H1 (cell line): Measurements from ENCODE around the gene B3GALNT1. TPM values are rescaled to one million over a fixed set of nuclear protein-coding genes. Genes with fewer than 3 reads are reported as not detected.

Experiments used
- CTCF ChIA-PET: fragments of 300-600 bp; sonication (Branson Sonifier 250); formaldehyde crosslinking; loops from one replicate; lab custom pipeline; 2021; ENCODE audit not compliant: partially characterized antibody; lab: Charles Lee
- POLR2A ChIA-PET: fragments of 300-600 bp; sonication (Branson Sonifier 250); formaldehyde crosslinking; loops from one replicate; lab custom pipeline; 2021; ENCODE audit warnings: inconsistent platforms; ENCODE audit not compliant: partially characterized antibody; lab: Charles Lee
- DNase-seq, 2 experiments: peaks; one replicate each; pipeline versions ENCODE4 v3.0.0 to v3.0.0-alpha.2; 2010 to 2022; ENCODE audit warnings: low spot score in 2 of 2, low read depth in 1 of 2, mixed read lengths in 1 of 2
- FAIRE-seq: peaks from 2 replicates; lab custom pipeline; 2011; peaks lifted over from hg19 to GRCh38; lab: Jason Lieb, UNC
- H2AFZ ChIP-seq: 2 replicates; pipeline ENCODE4 v1.8.1; 2012; ENCODE audit warnings: low read length, inconsistent platforms
- H2AK5ac ChIP-seq: 2 replicates; pipeline ENCODE4 v1.6.1; 2013; ENCODE audit warnings: low read depth, low read length
- H2BK120ac ChIP-seq: replicated peaks from 2 replicates; pipeline ENCODE3; 2013; ENCODE audit warnings: low read depth, low read length, inconsistent platforms
- H2BK12ac ChIP-seq: 2 replicates; pipeline ENCODE4 v1.6.1; 2013; ENCODE audit warnings: low read depth, low read length
- H2BK15ac ChIP-seq: 2 replicates; pipeline ENCODE4 v1.6.1; 2013; ENCODE audit warnings: low read length
- H2BK20ac ChIP-seq: 2 replicates; pipeline ENCODE4 v1.6.1; 2013; ENCODE audit warnings: low read length
- H2BK5ac ChIP-seq: 2 replicates; pipeline ENCODE4 v1.6.1; 2013; ENCODE audit warnings: low read depth, low read length
- H3K14ac ChIP-seq: 2 replicates; pipeline ENCODE4 v1.6.1; 2013; ENCODE audit warnings: inconsistent platforms; ENCODE audit not compliant: insufficient read length
- H3K18ac ChIP-seq: 2 replicates; pipeline ENCODE4 v1.6.1; 2013; ENCODE audit warnings: low read length; ENCODE audit errors: extremely low read depth
- H3K23ac ChIP-seq: 2 replicates; pipeline ENCODE4 v1.6.1; 2013; ENCODE audit warnings: inconsistent platforms; ENCODE audit not compliant: insufficient read length
- H3K23me2 ChIP-seq: 2 replicates; pipeline ENCODE4 v1.6.1; 2013; ENCODE audit warnings: low read depth, low read length
- H3K27ac ChIP-seq: 2 replicates; pipeline ENCODE4 v1.6.1; 2011; ENCODE audit warnings: low read depth, low read length, inconsistent platforms
- H3K27me3 ChIP-seq, 4 experiments: replicated peaks in 1 of 4; 1 replicate in 1 of 4; 2 replicates in 3 of 4; pipeline versions ENCODE4 v1.6.1 to v1.8.1; 2011 to 2013; ENCODE audit warnings: low read length in 3 of 4, mild to moderate bottlenecking in 3 of 4, inconsistent platforms in 2 of 4, mixed read lengths in 2 of 4, moderate library complexity in 1 of 4; ENCODE audit not compliant: control insufficient read depth in 3 of 4, insufficient read depth in 3 of 4; ENCODE audit errors: extremely low read depth in 1 of 4
- H3K36me3 ChIP-seq, 4 experiments: 2 replicates each; pipeline versions ENCODE4 v1.6.1 to v1.8.1; 2011 to 2013; ENCODE audit warnings: mild to moderate bottlenecking in 4 of 4, low read length in 3 of 4, moderate library complexity in 2 of 4, control low read depth in 1 of 4, inconsistent platforms in 1 of 4; ENCODE audit not compliant: insufficient read depth in 4 of 4, control insufficient read depth in 2 of 4
- H3K4ac ChIP-seq: replicated peaks from 2 replicates; pipeline ENCODE3; 2013; ENCODE audit warnings: low read length, low read depth, mixed read lengths, inconsistent platforms; ENCODE audit not compliant: insufficient read length
- H3K4me1 ChIP-seq, 4 experiments: replicated peaks in 1 of 4; 1 replicate in 1 of 4; 2 replicates in 3 of 4; pipeline versions ENCODE4 v1.6.1 to v1.8.1; 2011 to 2013; ENCODE audit warnings: low read length in 3 of 4, inconsistent platforms in 2 of 4, mixed read lengths in 1 of 4; ENCODE audit not compliant: insufficient read depth in 4 of 4, control insufficient read depth in 3 of 4
- H3K4me2 ChIP-seq, 2 experiments: 2 replicates each; pipeline versions ENCODE4 v1.6.1 to v1.8.1; 2011 to 2013; ENCODE audit warnings: low read depth in 2 of 2, low read length in 2 of 2, control low read depth in 1 of 2, inconsistent platforms in 1 of 2, mild to moderate bottlenecking in 1 of 2; ENCODE audit not compliant: insufficient read depth in 1 of 2
- H3K4me3 ChIP-seq, 4 experiments: fragments of 200-600, 300-600 bp in 1 of 4; sonication (generic), shearing (Covaris generic), sonication (Bioruptor Twin) in 1 of 4; 2 replicates each; pipeline versions ENCODE4 v1.5.1 to v1.8.1; 2011 to 2016; ENCODE audit warnings: low read length in 4 of 4, low read depth in 3 of 4, control low read depth in 2 of 4, inconsistent platforms in 2 of 4, mild to moderate bottlenecking in 2 of 4, mixed read lengths in 1 of 4, moderate library complexity in 1 of 4; ENCODE audit not compliant: insufficient read depth in 2 of 4; ENCODE audit errors: extremely low read depth in 1 of 4
- H3K56ac ChIP-seq: replicated peaks from 2 replicates; pipeline ENCODE3; 2013; ENCODE audit warnings: low read depth, mild to moderate bottlenecking, mixed read lengths, low read length, inconsistent platforms; ENCODE audit not compliant: insufficient read length
- H3K79me1 ChIP-seq: 2 replicates; pipeline ENCODE4 v1.6.1; 2013; ENCODE audit warnings: low read depth, low read length, control low read depth
- H3K79me2 ChIP-seq, 2 experiments: 2 replicates each; pipeline versions ENCODE4 v1.6.1 to v1.8.1; 2012 to 2013; ENCODE audit warnings: low read length in 2 of 2, mild to moderate bottlenecking in 2 of 2, inconsistent platforms in 1 of 2; ENCODE audit not compliant: insufficient read depth in 2 of 2, control insufficient read depth in 1 of 2
- H3K9ac ChIP-seq, 4 experiments: replicated peaks in 1 of 4; 1 replicate in 1 of 4; 2 replicates in 3 of 4; pipeline versions ENCODE4 v1.6.1 to v1.8.1; 2011 to 2013; ENCODE audit warnings: low read depth in 3 of 4, low read length in 3 of 4, control low read depth in 2 of 4, mild to moderate bottlenecking in 2 of 4, moderate library complexity in 2 of 4, inconsistent platforms in 1 of 4; ENCODE audit errors: extremely low read depth in 1 of 4
- H3K9me3 ChIP-seq, 2 experiments: 2 replicates each; pipeline versions ENCODE4 v1.6.1 to v1.8.1; 2012 to 2013; ENCODE audit warnings: mild to moderate bottlenecking in 2 of 2, moderate library complexity in 2 of 2, control low read depth in 1 of 2, inconsistent platforms in 1 of 2, low read depth in 1 of 2, low read length in 1 of 2, mixed read lengths in 1 of 2; ENCODE audit not compliant: insufficient read depth in 2 of 2
- H4K20me1 ChIP-seq, 2 experiments: replicated peaks in 1 of 2; 2 replicates each; pipeline versions ENCODE3 to v1.8.1; 2011 to 2013; ENCODE audit warnings: inconsistent platforms in 2 of 2, low read length in 2 of 2, mild to moderate bottlenecking in 1 of 2; ENCODE audit not compliant: insufficient read depth in 2 of 2, control insufficient read depth in 1 of 2
- H4K5ac ChIP-seq: 2 replicates; pipeline ENCODE4 v1.6.1; 2013; ENCODE audit warnings: low read length, low read depth, mixed read lengths, inconsistent platforms; ENCODE audit not compliant: insufficient read length
- H4K8ac ChIP-seq: 2 replicates; pipeline ENCODE4 v1.8.0; 2013; ENCODE audit warnings: mild to moderate bottlenecking, moderate library complexity, low read length, inconsistent platforms; ENCODE audit not compliant: insufficient read depth; ENCODE audit errors: extremely low read depth
- H4K91ac ChIP-seq: replicated peaks from 2 replicates; pipeline ENCODE3; 2013; ENCODE audit warnings: low read length, mixed read lengths, inconsistent platforms; ENCODE audit not compliant: insufficient read length
- GTF2F1 ChIP-seq: IDR thresholded peaks from 2 replicates; pipeline ENCODE4 v1.6.1; 2012; ENCODE audit warnings: low read depth, low read length, improper control_type of control experiment, borderline replicate concordance
- KDM5A ChIP-seq: fragments of 200-600 bp; IDR thresholded peaks from 2 replicates; pipeline ENCODE4 v1.7.1; 2012; ENCODE audit warnings: mild to moderate bottlenecking, low read length, inconsistent platforms, mixed read lengths
- NANOG ChIP-seq: IDR thresholded peaks from 2 replicates; pipeline ENCODE4 v1.6.1; 2011; ENCODE audit warnings: low read length, low read depth, mild to moderate bottlenecking, inconsistent platforms; ENCODE audit not compliant: insufficient read depth, poor library complexity, severe bottlenecking
- SUZ12 ChIP-seq: fragments of 200-600 bp; sonication (generic); IDR thresholded peaks from 2 replicates; pipeline ENCODE4 v1.6.1; 2012; ENCODE audit warnings: mild to moderate bottlenecking, inconsistent platforms, low read length, moderate library complexity, mixed read lengths
- TAF1 ChIP-seq: IDR thresholded peaks from 2 replicates; pipeline ENCODE4 v1.6.1; 2011; ENCODE audit warnings: mild to moderate bottlenecking, low read depth, low read length
- TAF7 ChIP-seq: optimal IDR thresholded peaks from 2 replicates; pipeline ENCODE3; 2011; ENCODE audit warnings: low read depth, mild to moderate bottlenecking, inconsistent platforms, low read length, moderate library complexity, borderline replicate concordance
- WGBS, 2 experiments: shearing (Covaris generic) in 1 of 2; methylation state at CpG; one replicate each; pipeline versions ENCODE4 v1.1.6 to v1.1.7; 2013 to 2015; ENCODE audit warnings: low lambda C conversion rate in 2 of 2, mixed read lengths in 2 of 2, inconsistent platforms in 1 of 2, low coverage in 1 of 2, missing lambda C conversion rate in 1 of 2; ENCODE audit not compliant: insufficient replicate concordance in 2 of 2, insufficient coverage in 1 of 2, insufficient read length in 1 of 2; ENCODE audit errors: extremely low coverage in 1 of 2, missing lambda C conversion rate in 1 of 2; 5-methylcytosine and 5-hydroxymethylcytosine counted together
- polyA plus RNA-seq, 7 experiments: library from polyadenylated mRNA; depleted of rRNA in 3 of 7; stranded (reverse) in 5 of 7; unstranded in 2 of 7; fragments of >200 nt in 5 of 7; fragments of 200-250 nt in 2 of 7; gene quantifications; 1 replicate in 5 of 7; 2 replicates in 1 of 7; 4 replicates in 1 of 7; pipeline versions ENCODE4 v1.2.1 to v1.2.3, GENCODE V29; 2011 to 2013; ENCODE audit warnings: missing spikeins in 2 of 7, mixed read lengths in 2 of 7
- total RNA-seq: library from RNA; stranded (reverse); fragmentation: NEBNext Ultra II Directional; extraction: Animal tissue kit (Norgen Biotek cat#: 25700); gene quantifications from 2 replicates; pipeline ENCODE4 v1.2.1, GENCODE V29; 2021
- TF ChIP-seq, protein P1 (sequence below), 3 experiments: IDR thresholded peaks; 1 replicate in 2 of 3; 2 replicates in 1 of 3; pipeline versions ENCODE4 v1.5.1 to v1.6.1; 2011; ENCODE audit warnings: low read length in 3 of 3, mild to moderate bottlenecking in 3 of 3, inconsistent platforms in 2 of 3, low read depth in 1 of 3, moderate library complexity in 1 of 3; ENCODE audit not compliant: insufficient read depth in 1 of 3; ENCODE audit errors: control extremely low read depth in 1 of 3

Gene B3GALNT1
- total and polyA plus RNA-seq, 2 of the 8 experiments (the other 6 are each of a cell fraction or from before 2014, with no cell fraction given) = 5.0 to 8.1 TPM

DNA sequence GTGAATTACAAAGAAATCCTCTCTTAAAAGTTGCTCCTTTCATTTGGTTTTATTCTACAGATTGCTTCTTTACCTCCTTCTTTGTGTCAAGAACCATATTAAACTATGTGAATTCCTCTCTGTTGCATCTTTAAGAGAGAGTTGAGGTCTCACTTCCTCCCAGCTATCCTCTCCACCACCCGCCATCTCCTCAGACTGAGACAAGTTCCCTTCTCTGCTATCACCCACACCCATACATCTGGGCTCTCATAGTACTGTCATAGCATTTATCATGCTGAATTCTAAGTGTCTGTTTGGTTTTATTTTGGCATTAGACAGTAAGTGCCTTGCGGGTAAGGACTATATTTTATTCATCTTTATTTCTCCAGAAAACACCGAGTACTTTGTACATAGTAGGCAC, 54.2 kb downstream of the B3GALNT1 start:
- Histone ChIP-seq H3K27ac (no peak overlapping the region), H2BK15ac (no peak overlapping the region), H3K27me3 (no peaks in the 10 kb centered on the region), H2AK5ac (no peak overlapping the region), H3K9ac (no peak overlapping the region), H3K79me2 (no peaks in the 10 kb centered on the region), H2BK12ac (no peak overlapping the region), H3K36me3 (peaks cover 0 to 3% (median 0%) of the 10 kb centered on the region in 4 experiments; a peak in 1 of 8 replicates), H3K23ac (no peak overlapping the region), H3K14ac (no peak overlapping the region), H3K4me2 (no peak overlapping the region), H2AFZ (no peak overlapping the region), H3K4ac (no peak overlapping the region), H4K8ac (no peak overlapping the region), H3K56ac (no peak overlapping the region), H3K18ac (no peak overlapping the region), H2BK20ac (no peak overlapping the region), H3K79me1 (no peaks in the 10 kb centered on the region), H2BK120ac (no peak overlapping the region), H3K23me2 (no peaks in the 10 kb centered on the region), H3K4me1 (no peaks in the 10 kb centered on the region), H4K20me1 (no peaks in the 10 kb centered on the region), H3K4me3 (no peak overlapping the region), H2BK5ac (no peak overlapping the region), H3K9me3 (no peaks in the 10 kb centered on the region), H4K91ac (no peak overlapping the region), H4K5ac (no peak overlapping the region)
- FAIRE-seq (no peak), DNase-seq (no peak)
- WGBS, 2 experiments = 90% methylated on average over 3 of the region's 3 CpGs; no CpG with 5 or more reads in 1 of the 2 experiments
- ChIA-PET POLR2A (no interaction called here), CTCF (no interaction called here)
- TF ChIP-seq NANOG (no peak), GTF2F1 (no peak), SUZ12 (no peak), TAF7 (no peak), TAF1 (no peak), KDM5A (no peak)
- TF ChIP-seq, protein P1, sequence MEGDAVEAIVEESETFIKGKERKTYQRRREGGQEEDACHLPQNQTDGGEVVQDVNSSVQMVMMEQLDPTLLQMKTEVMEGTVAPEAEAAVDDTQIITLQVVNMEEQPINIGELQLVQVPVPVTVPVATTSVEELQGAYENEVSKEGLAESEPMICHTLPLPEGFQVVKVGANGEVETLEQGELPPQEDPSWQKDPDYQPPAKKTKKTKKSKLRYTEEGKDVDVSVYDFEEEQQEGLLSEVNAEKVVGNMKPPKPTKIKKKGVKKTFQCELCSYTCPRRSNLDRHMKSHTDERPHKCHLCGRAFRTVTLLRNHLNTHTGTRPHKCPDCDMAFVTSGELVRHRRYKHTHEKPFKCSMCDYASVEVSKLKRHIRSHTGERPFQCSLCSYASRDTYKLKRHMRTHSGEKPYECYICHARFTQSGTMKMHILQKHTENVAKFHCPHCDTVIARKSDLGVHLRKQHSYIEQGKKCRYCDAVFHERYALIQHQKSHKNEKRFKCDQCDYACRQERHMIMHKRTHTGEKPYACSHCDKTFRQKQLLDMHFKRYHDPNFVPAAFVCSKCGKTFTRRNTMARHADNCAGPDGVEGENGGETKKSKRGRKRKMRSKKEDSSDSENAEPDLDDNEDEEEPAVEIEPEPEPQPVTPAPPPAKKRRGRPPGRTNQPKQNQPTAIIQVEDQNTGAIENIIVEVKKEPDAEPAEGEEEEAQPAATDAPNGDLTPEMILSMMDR (IDR thresholded peaks at IDR 0.05; ENCODE audit: control extremely low read depth in 1 of 3, insufficient read depth in 1 of 3, low read depth in 1 of 3, low read length in 3 of 3) = no peak
